ENCODE data around the gene COX7A2. TPM values are rescaled to one million over a fixed set of nuclear protein-coding genes. Genes with fewer than 3 reads are reported as not detected.

COX7A2 gene
- total RNA-seq, 3 donors from 2014 or later = 469 to 506 (median 486) TPM

GRCh38 chr6:75220357-75220756 lies 23.2 kb downstream of the COX7A2 start:
- H3K27me3 Mint-ChIP-seq (ENCODE audit: low read depth) = peaks cover 22% of the 10 kb centered on the region
- H3K4me1 Mint-ChIP-seq (ENCODE audit: low read depth) = peaks cover 6% of the 10 kb centered on the region
- no peaks in the 10 kb centered on the region for H3K36me3 Mint-ChIP-seq (ENCODE audit: insufficient read depth)
- ATAC-seq = no peak
- no peak overlapping the region for H3K4me3 Mint-ChIP-seq
- H3K9me3 Mint-ChIP-seq = no peaks in the 10 kb centered on the region
- DNase-seq = no peak

- no peak for DNase-seq
- H3K36me3 Mint-ChIP-seq (ENCODE audit: insufficient read depth) = no peaks in the 10 kb centered on the region
- H3K4me1 Mint-ChIP-seq (ENCODE audit: low read depth) = peaks cover 6% of the 10 kb centered on the region
- ATAC-seq = no peak
- H3K27me3 Mint-ChIP-seq (ENCODE audit: low read depth) = peaks cover 30% of the 10 kb centered on the region
- H3K4me3 Mint-ChIP-seq = no peak overlapping the region
- no peaks in the 10 kb centered on the region for H3K9me3 Mint-ChIP-seq
Measured at GRCh38 chr6:75219263-75219662, 24.3 kb downstream of the COX7A2 start.

- Mint-ChIP-seq H3K36me3 (ENCODE audit: insufficient read depth) (no peaks in the 10 kb centered on the region), H3K27me3 (ENCODE audit: low read depth) (peaks cover 33% of the 10 kb centered on the region), H3K4me3 (no peak overlapping the region), H3K9me3 (no peaks in the 10 kb centered on the region), H3K4me1 (ENCODE audit: low read depth) (peaks cover 6% of the 10 kb centered on the region)
- DNase-seq = no peak
- peak in 1 of 2 donors; percentile 21 for ATAC-seq
Measured at GRCh38 chr6:75217193-75217592, 26.4 kb downstream of the COX7A2 start.

GRCh38 chr6:75215291-75215690 lies 28.3 kb downstream of the COX7A2 start:
- no peak overlapping the region for H3K4me3 Mint-ChIP-seq
- peaks cover 41% of the 10 kb centered on the region for H3K27me3 Mint-ChIP-seq (ENCODE audit: low read depth)
- no peaks in the 10 kb centered on the region for H3K36me3 Mint-ChIP-seq (ENCODE audit: insufficient read depth)
- H3K9me3 Mint-ChIP-seq = no peaks in the 10 kb centered on the region
- ATAC-seq (no peak), DNase-seq (no peak)
- H3K4me1 Mint-ChIP-seq (ENCODE audit: low read depth) = peaks cover 9% of the 10 kb centered on the region

- ATAC-seq = no peak
- Mint-ChIP-seq H3K4me1 (ENCODE audit: low read depth) (peaks cover 10% of the 10 kb centered on the region), H3K4me3 (no peak overlapping the region), H3K36me3 (ENCODE audit: insufficient read depth) (no peaks in the 10 kb centered on the region), H3K9me3 (no peaks in the 10 kb centered on the region), H3K27me3 (ENCODE audit: low read depth) (peaks cover 45% of the 10 kb centered on the region)
- DNase-seq = no peak
Measured at GRCh38 chr6:75213732-75214131, 29.9 kb downstream of the COX7A2 start.

- H3K4me3 Mint-ChIP-seq = no peak overlapping the region
- DNase-seq (no peak), ATAC-seq (no peak)
- H3K36me3 Mint-ChIP-seq (ENCODE audit: insufficient read depth) = no peaks in the 10 kb centered on the region
- peaks cover 51% of the 10 kb centered on the region for H3K27me3 Mint-ChIP-seq (ENCODE audit: low read depth)
- H3K4me1 Mint-ChIP-seq (ENCODE audit: low read depth) = peaks cover 17% of the 10 kb centered on the region
- no peaks in the 10 kb centered on the region for H3K9me3 Mint-ChIP-seq
Measured at GRCh38 chr6:75213112-75213511, 30.5 kb downstream of the COX7A2 start.

GRCh38 chr6:75211920-75212590 lies 31.5 kb downstream of the COX7A2 start:
- ATAC-seq = no peak
- Mint-ChIP-seq H3K4me1 (ENCODE audit: low read depth) (peaks cover 20% of the 10 kb centered on the region), H3K9me3 (no peaks in the 10 kb centered on the region), H3K27me3 (ENCODE audit: low read depth) (peaks cover 54% of the 10 kb centered on the region), H3K4me3 (no peak overlapping the region), H3K36me3 (ENCODE audit: insufficient read depth) (no peaks in the 10 kb centered on the region)
- DNase-seq = no peak

GRCh38 chr6:75210885-75211739 lies 32.5 kb downstream of the COX7A2 start:
- Mint-ChIP-seq H3K9me3 (no peaks in the 10 kb centered on the region), H3K36me3 (ENCODE audit: insufficient read depth) (no peaks in the 10 kb centered on the region), H3K27me3 (ENCODE audit: low read depth) (peaks cover 53% of the 10 kb centered on the region), H3K4me1 (ENCODE audit: low read depth) (peaks cover 28% of the 10 kb centered on the region), H3K4me3 (no peak overlapping the region)
- DNase-seq (peak; percentile 42), ATAC-seq (no peak)

- Mint-ChIP-seq H3K36me3 (ENCODE audit: insufficient read depth) (no peaks in the 10 kb centered on the region), H3K4me1 (ENCODE audit: low read depth) (peaks cover 46% of the 10 kb centered on the region), H3K4me3 (no peak overlapping the region), H3K27me3 (ENCODE audit: low read depth) (peaks cover 64% of the 10 kb centered on the region), H3K9me3 (no peaks in the 10 kb centered on the region)
- no peak for ATAC-seq
- DNase-seq = no peak
Measured at GRCh38 chr6:75209184-75209723, 34.3 kb downstream of the COX7A2 start.

GRCh38 chr6:75208298-75209183 lies 35.1 kb downstream of the COX7A2 start:
- Mint-ChIP-seq H3K4me1 (ENCODE audit: low read depth) (peaks cover 50% of the 10 kb centered on the region), H3K4me3 (peak overlapping the region; percentile 67), H3K36me3 (ENCODE audit: insufficient read depth) (no peaks in the 10 kb centered on the region), H3K27me3 (ENCODE audit: low read depth) (peaks cover 68% of the 10 kb centered on the region), H3K9me3 (no peaks in the 10 kb centered on the region)
- DNase-seq (peak; percentile 77), ATAC-seq (peak; percentile 79)

- ATAC-seq (no peak), DNase-seq (no peak)
- Mint-ChIP-seq H3K4me1 (ENCODE audit: low read depth) (peaks cover 57% of the 10 kb centered on the region), H3K36me3 (ENCODE audit: insufficient read depth) (no peaks in the 10 kb centered on the region), H3K9me3 (no peaks in the 10 kb centered on the region), H3K4me3 (peak overlapping the region; percentile 67), H3K27me3 (ENCODE audit: low read depth) (peaks cover 82% of the 10 kb centered on the region)
Measured at GRCh38 chr6:75206576-75207342, 36.8 kb downstream of the COX7A2 start.

- ATAC-seq (no peak), DNase-seq (no peak)
- no peaks in the 10 kb centered on the region for H3K9me3 Mint-ChIP-seq
- peaks cover 85% of the 10 kb centered on the region for H3K27me3 Mint-ChIP-seq (ENCODE audit: low read depth)
- H3K36me3 Mint-ChIP-seq (ENCODE audit: insufficient read depth) = no peaks in the 10 kb centered on the region
- H3K4me3 Mint-ChIP-seq = peak within 1 kb of the TSS; percentile 73
- H3K4me1 Mint-ChIP-seq (ENCODE audit: low read depth) = peaks cover 54% of the 10 kb centered on the region
Measured at GRCh38 chr6:75205776-75206575, 37.6 kb downstream of the COX7A2 start, which contains the start of gene COL12A1. TSS of gene COL12A1 (minus strand) at chr6:75206053. CDS start at chr6:75202792, 3,261 bp downstream.
